Stimulated activated CD4-positive, alpha-beta T cell treated with anti-CD3 and anti-CD28 coated beads, TNF-alpha, amount 100 ng/mL, for 24 hours (primary cell): ENCODE data around the gene CA10.

Source experiments
- DNase-seq, 3 experiments: peaks; one replicate each; pipeline ENCODE4 v3.0.0-alpha.2; 2020; ENCODE audit warnings: low read depth in 3 of 3

Gene CA10

GRCh38 chr17:51951741-51952140 is 206.8 kb downstream of the CA10 start:
- DNase-seq = no peak

GRCh38 chr17:51948128-51948527 is 210.4 kb downstream of the CA10 start:
- no peak for DNase-seq

- no peak for DNase-seq
Observed at GRCh38 chr17:51947160-51947735, 211.3 kb downstream of the CA10 start.

- no peak for DNase-seq
Observed at GRCh38 chr17:51946311-51946710, 212.2 kb downstream of the CA10 start.

- DNase-seq = no peak
Observed at GRCh38 chr17:51941272-51941671, 217.2 kb downstream of the CA10 start.

GRCh38 chr17:51937264-51937663 is 221.2 kb downstream of the CA10 start:
- DNase-seq = no peak

GRCh38 chr17:51935477-51935876 is 223.0 kb downstream of the CA10 start:
- DNase-seq = no peak

GRCh38 chr17:51933647-51934046 is 224.9 kb downstream of the CA10 start:
- no peak for DNase-seq

GRCh38 chr17:51926448-51926847 is 232.1 kb downstream of the CA10 start:
- no peak for DNase-seq

- no peak for DNase-seq
Observed at GRCh38 chr17:51921500-51921899, 237.0 kb downstream of the CA10 start.

- no peak for DNase-seq
Observed at GRCh38 chr17:51914577-51914976, 243.9 kb downstream of the CA10 start.

- no peak for DNase-seq
Observed at GRCh38 chr17:51913491-51914205, 244.9 kb downstream of the CA10 start.

GRCh38 chr17:51912939-51913338 is 245.6 kb downstream of the CA10 start:
- DNase-seq = no peak

- no peak for DNase-seq
Observed at GRCh38 chr17:51911237-51911636, 247.3 kb downstream of the CA10 start.

GRCh38 chr17:51909971-51910370 is 248.5 kb downstream of the CA10 start:
- no peak for DNase-seq

GRCh38 chr17:51908841-51909537 is 249.5 kb downstream of the CA10 start:
- DNase-seq = no peak

GRCh38 chr17:51907041-51907440 is 251.5 kb downstream of the CA10 start:
- no peak for DNase-seq

- DNase-seq = no peak
Observed at GRCh38 chr17:51904379-51904778, 254.1 kb downstream of the CA10 start.

- DNase-seq = no peak
Observed at GRCh38 chr17:51901242-51901641, 257.3 kb downstream of the CA10 start.

- DNase-seq = no peak
Observed at GRCh38 chr17:51891936-51892335, 266.6 kb downstream of the CA10 start.

GRCh38 chr17:51890710-51891109 is 267.8 kb downstream of the CA10 start:
- DNase-seq = no peak

GRCh38 chr17:51888816-51889215 is 269.7 kb downstream of the CA10 start:
- DNase-seq = no peak

- no peak for DNase-seq
Observed at GRCh38 chr17:51876986-51877385, 281.5 kb downstream of the CA10 start.
